ENCODE measurements around the gene HOXA3.

- TF ChIP-seq CTCF (IDR thresholded peaks at IDR 0.05 in 8 of 11, conservative IDR thresholded peaks at IDR 0.05 in 3 of 11) (no peak), POLR2A (IDR thresholded peaks at IDR 0.05) (no peak)
These were observed 22.7 kb upstream of the HOXA3 start for GRCh38 chr7:27174874-27175625.

All from spleen (tissue), 7 donors.